MV-4-11 (cell line): ENCODE data around the gene TRAF3.
A peak's percentile ranks its signal among the peaks of the same experiment; 100 is the strongest.
"Not testable (repeated sequence)": the region's sequence is repeated elsewhere in the genome, so short reads cannot be mapped to it uniquely, and the experiment has no call there.

Source experiments
- DNase-seq: peaks from one replicate; lab custom pipeline; 2025; lab: John Stamatoyannopoulos, UW

The TRAF3 gene

GRCh38 chr14:102866982-102867761 is 89.9 kb downstream of the TRAF3 start:
- no peak for DNase-seq

GRCh38 chr14:102867826-102868580 is 90.8 kb downstream of the TRAF3 start:
- DNase-seq = no peak

- DNase-seq = peak; percentile 81
These were observed 91.8 kb downstream of the TRAF3 start for GRCh38 chr14:102868956-102869547.

GRCh38 chr14:102870246-102870645 is 93.0 kb downstream of the TRAF3 start:
- no peak for DNase-seq

GRCh38 chr14:102870994-102871831 is 94.0 kb downstream of the TRAF3 start:
- no peak for DNase-seq

- DNase-seq = no peak
These were observed 94.8 kb downstream of the TRAF3 start for GRCh38 chr14:102872020-102872419.

- DNase-seq = no peak
These were observed 95.9 kb downstream of the TRAF3 start for GRCh38 chr14:102873131-102873530.

- no peak for DNase-seq
These were observed 96.4 kb downstream of the TRAF3 start for GRCh38 chr14:102873546-102874061.

- DNase-seq = no peak
These were observed 98.4 kb downstream of the TRAF3 start for GRCh38 chr14:102875652-102876051.

GRCh38 chr14:102877511-102877910 is 100.3 kb downstream of the TRAF3 start:
- not testable (repeated sequence) for DNase-seq

- DNase-seq = no peak
These were observed 101.1 kb downstream of the TRAF3 start for GRCh38 chr14:102878174-102878969.

- DNase-seq = no peak
These were observed 101.8 kb downstream of the TRAF3 start for GRCh38 chr14:102878970-102879460.

GRCh38 chr14:102882226-102882906 is 105.1 kb downstream of the TRAF3 start:
- no peak for DNase-seq

GRCh38 chr14:102883089-102883541 is 105.9 kb downstream of the TRAF3 start:
- DNase-seq = no peak

- DNase-seq = no peak
These were observed 106.3 kb downstream of the TRAF3 start for GRCh38 chr14:102883554-102883953.

GRCh38 chr14:102885737-102886447 is 108.6 kb downstream of the TRAF3 start:
- no peak for DNase-seq

- no peak for DNase-seq
These were observed 111.5 kb downstream of the TRAF3 start for GRCh38 chr14:102888748-102889147.

- no peak for DNase-seq
These were observed 112.4 kb downstream of the TRAF3 start for GRCh38 chr14:102889615-102890014.

GRCh38 chr14:102891111-102891510 is 113.9 kb downstream of the TRAF3 start:
- no peak for DNase-seq
